Measurements from ENCODE around the gene STK32B.

GRCh38 chr4:5009796-5010195 lies 41.5 kb upstream of the STK32B start:
- TF ChIP-seq CTCF (IDR thresholded peaks at IDR 0.05) (no peak), POLR2A (IDR thresholded peaks at IDR 0.05) (no peak)
